Urothelium cell line (cell line): ENCODE data around the gene CYP3A5.

Experiments
- DNase-seq: peaks from one replicate; pipeline ENCODE4 v3.0.0; 2011; ENCODE audit warnings: low spot score, mixed read lengths
- FAIRE-seq: peaks from 2 replicates; lab custom pipeline; 2011; peaks lifted over from hg19 to GRCh38; lab: Jason Lieb, UNC

CYP3A5 gene

GRCh38 chr7:99616359-99617191 lies 63.2 kb downstream of the CYP3A5 start, which contains the start of gene ZSCAN25:
Gene ZSCAN25, plus strand, starts transcription at chr7:99616946. Its CDS starts 2,661 bp downstream, at chr7:99619607.
- FAIRE-seq (peak; percentile 99), DNase-seq (peak; percentile 100)

- FAIRE-seq, result no peak
These were observed 63.8 kb downstream of the CYP3A5 start for GRCh38 chr7:99615989-99616358.

GRCh38 chr7:99614495-99614894 lies 65.3 kb downstream of the CYP3A5 start:
- DNase-seq (no peak), FAIRE-seq (no peak)

More at GRCh38 chr7:99615989-99616358, 63.8 kb downstream of the CYP3A5 start:
- DNase-seq, result no peak

GRCh38 chr7:99607548-99607947 lies 72.2 kb downstream of the CYP3A5 start:
- FAIRE-seq (no peak), DNase-seq (no peak)

- FAIRE-seq, result no peak
- DNase-seq, result no peak
These were observed 73.3 kb downstream of the CYP3A5 start for GRCh38 chr7:99606531-99606930.

- no peak for FAIRE-seq
- DNase-seq, result no peak
These were observed 74.3 kb downstream of the CYP3A5 start for GRCh38 chr7:99605527-99605926.

GRCh38 chr7:99601656-99602310 lies 78.0 kb downstream of the CYP3A5 start:
- DNase-seq (no peak), FAIRE-seq (no peak)

GRCh38 chr7:99599836-99600235 lies 80.0 kb downstream of the CYP3A5 start:
- DNase-seq, result no peak
- no peak for FAIRE-seq
